ENCODE data around the gene SMIM5.

GRCh38 chr17:75622076-75622475 lies 11.2 kb upstream of the SMIM5 start:
- no peak for TF ChIP-seq EP300 (IDR thresholded peaks at IDR 0.05)
- no peak for TF ChIP-seq CTCF (IDR thresholded peaks at IDR 0.05)
- TF ChIP-seq POLR2A (IDR thresholded peaks at IDR 0.05; ENCODE audit: low read length), result no peak
- TF ChIP-seq CEBPB (IDR thresholded peaks at IDR 0.05), result no peak
- no peak for TF ChIP-seq RFX5 (IDR thresholded peaks at IDR 0.05)
